ENCODE data around the gene MCOLN2. TPM values are rescaled to one million over a fixed set of nuclear protein-coding genes. Genes with fewer than 3 reads are reported as not detected.

Gene MCOLN2
- total and polyA plus RNA-seq, 2 donors (not counting 1 experiment from before 2014, with no cell fraction given), result 23.9 to 25.8 TPM

DNA sequence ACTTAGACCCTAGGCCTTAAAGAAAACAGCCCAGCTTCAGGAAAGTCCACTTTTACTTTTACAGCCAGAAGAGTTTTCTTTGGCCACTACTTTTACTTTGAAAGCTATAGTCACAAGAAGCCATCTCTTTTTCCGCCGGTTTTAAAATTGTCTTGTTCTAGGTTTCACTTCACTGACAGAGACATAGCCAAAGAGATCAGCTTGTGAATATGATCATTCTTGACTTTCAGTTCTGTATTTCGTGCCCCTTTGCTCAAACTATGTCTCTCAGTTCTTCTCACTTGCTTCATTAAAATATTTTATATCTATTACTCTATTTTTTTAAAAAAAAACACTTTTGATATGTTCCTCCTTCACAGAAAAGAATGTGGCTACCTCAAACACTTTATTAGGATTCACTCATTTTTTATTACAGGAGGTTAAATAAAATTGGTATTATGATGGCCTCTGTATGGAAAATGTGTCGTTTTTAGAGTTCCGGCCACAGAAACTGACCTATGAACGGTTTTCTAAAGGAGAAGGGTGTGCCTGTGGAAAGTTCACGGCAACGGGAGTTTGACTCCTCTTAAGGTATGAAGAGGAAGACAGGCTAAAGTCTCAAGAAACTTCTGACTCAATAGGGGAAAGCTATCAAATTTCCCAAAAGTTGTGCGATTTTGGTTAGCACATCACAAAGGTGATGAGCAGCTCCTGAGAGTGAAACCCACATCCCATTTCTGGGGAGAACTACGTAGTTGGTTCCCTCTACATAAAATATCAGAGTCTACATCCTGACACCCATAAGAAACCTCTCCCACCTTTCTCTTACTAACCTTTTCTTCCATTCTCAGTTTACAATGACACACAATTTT, 1.2 kb downstream of the MCOLN2 start:
- peak overlapping the region; percentile 84 for H3K27ac Mint-ChIP-seq
- Histone ChIP-seq H3K27me3 (replicated peaks in 1 of 4; ENCODE audit: control extremely low read depth in 1 of 4, control insufficient read depth in 3 of 4, insufficient read depth in 4 of 4, low read length in 3 of 4) (peaks cover 0 to 10% (median 1%) of the 10 kb centered on the region in 4 experiments), H3K4me3 (ENCODE audit: control extremely low read depth in 1 of 5, extremely low read depth in 1 of 5, insufficient read depth in 1 of 5, low read depth in 2 of 5, low read length in 4 of 5) (peak overlapping the region in 4 of 5 experiments; percentile 35 to 78 (median 62)), H3K27ac (ENCODE audit: low read length in 2 of 2) (peak overlapping the region; percentile 50 to 74), H3K36me3 (replicated peaks in 1 of 2; ENCODE audit: control extremely low read depth in 1 of 2, control insufficient read depth in 1 of 2, extremely low read depth in 1 of 2, insufficient read depth in 2 of 2, low read length in 1 of 2) (no peaks in the 10 kb centered on the region), H3K4me1 (ENCODE audit: control insufficient read depth in 2 of 2, insufficient read depth in 2 of 2, low read length in 2 of 2) (peaks cover 58 to 61% of the 10 kb centered on the region in 2 donors), H3K4me2 (replicated peaks; ENCODE audit: low read depth, low read length, poor library complexity, severe bottlenecking) (peak overlapping the region; percentile 83), H3K9ac (ENCODE audit: low read length) (peak overlapping the region; percentile 75), H3K9me3 (ENCODE audit: control extremely low read depth in 1 of 3, control insufficient read depth in 2 of 3, insufficient read depth in 1 of 3, low read length in 2 of 3) (peaks cover 0 to 1% (median 0%) of the 10 kb centered on the region in 3 donors), H3K79me2 (ENCODE audit: control insufficient read depth, insufficient read depth, low read length) (peaks cover 4% of the 10 kb centered on the region), H2AFZ (ENCODE audit: insufficient read depth, low read depth, low read length, poor library complexity, severe bottlenecking) (peak overlapping the region; percentile 61), H4K20me1 (ENCODE audit: control insufficient read depth, insufficient read depth, low read length, poor library complexity, severe bottlenecking) (no peaks in the 10 kb centered on the region)
- no peaks in the 10 kb centered on the region for H3K9me3 Mint-ChIP-seq (ENCODE audit: insufficient read depth)
- H3K4me3 Mint-ChIP-seq, result peak overlapping the region; percentile 85
- intact Hi-C loops (cut with micrococcal nuclease), result loop anchor here (2.0 to 10.0 kb wide), 8 partner anchors 23 to 1619 kb away; partner anchors contain the start of genes MCOLN3, RPF1, SSX2IP and SYDE2
- DNase-seq, result peak; percentile 72
- TF ChIP-seq, protein P1, sequence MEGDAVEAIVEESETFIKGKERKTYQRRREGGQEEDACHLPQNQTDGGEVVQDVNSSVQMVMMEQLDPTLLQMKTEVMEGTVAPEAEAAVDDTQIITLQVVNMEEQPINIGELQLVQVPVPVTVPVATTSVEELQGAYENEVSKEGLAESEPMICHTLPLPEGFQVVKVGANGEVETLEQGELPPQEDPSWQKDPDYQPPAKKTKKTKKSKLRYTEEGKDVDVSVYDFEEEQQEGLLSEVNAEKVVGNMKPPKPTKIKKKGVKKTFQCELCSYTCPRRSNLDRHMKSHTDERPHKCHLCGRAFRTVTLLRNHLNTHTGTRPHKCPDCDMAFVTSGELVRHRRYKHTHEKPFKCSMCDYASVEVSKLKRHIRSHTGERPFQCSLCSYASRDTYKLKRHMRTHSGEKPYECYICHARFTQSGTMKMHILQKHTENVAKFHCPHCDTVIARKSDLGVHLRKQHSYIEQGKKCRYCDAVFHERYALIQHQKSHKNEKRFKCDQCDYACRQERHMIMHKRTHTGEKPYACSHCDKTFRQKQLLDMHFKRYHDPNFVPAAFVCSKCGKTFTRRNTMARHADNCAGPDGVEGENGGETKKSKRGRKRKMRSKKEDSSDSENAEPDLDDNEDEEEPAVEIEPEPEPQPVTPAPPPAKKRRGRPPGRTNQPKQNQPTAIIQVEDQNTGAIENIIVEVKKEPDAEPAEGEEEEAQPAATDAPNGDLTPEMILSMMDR (IDR thresholded peaks at IDR 0.05), result no peak
- no peak for TF ChIP-seq EZH2 (IDR thresholded peaks at IDR 0.05; ENCODE audit: borderline replicate concordance, insufficient read depth, low read depth, low read length, poor library complexity, severe bottlenecking)
- peak; percentile 52 for ATAC-seq (ENCODE audit: low read depth)
- 29% methylated on average over 7 of the region's 10 CpGs for WGBS (ENCODE audit: insufficient coverage)
- ChIA-PET POLR2A (interaction anchor here (0.5 to 1.9 kb wide), 3 partner anchors 31 to 292 kb away, joined by 3 to 7 read pairs (median 4); partner anchors contain the start of gene BCL10), CTCF (interaction anchor here (0.9 to 4.0 kb wide), 5 partner anchors 23 to 280 kb away, joined by 3 to 53 read pairs (median 7); no protein-coding TSS in a partner anchor)
- H3K4me1 Mint-ChIP-seq, result peaks cover 62% of the 10 kb centered on the region
- H3K27me3 Mint-ChIP-seq, result no peaks in the 10 kb centered on the region

Measured in B cell (primary cell).